ENCODE measurements around the gene GREM1. TPM values are rescaled to one million over a fixed set of nuclear protein-coding genes. Genes with fewer than 3 reads are reported as not detected.

Gene GREM1
- total and polyA plus RNA-seq, 10 donors: 0.06 to 3.3 (median 0.94) TPM; not detected in 1

GRCh38 chr15:32677238-32677750 is 40.5 kb upstream of the GREM1 start:
- WGBS, 5 donors: 85 to 95% (median 92%) methylated on average over 5 of the region's 5 CpGs
- intact Hi-C loops (cut with DNase I; ENCODE audit: low total_unique reads): no loop called here
- Histone ChIP-seq H3K27me3 (replicated peaks in 1 of 7) (no peaks in the 10 kb centered on the region), H3K4me1 (no peaks in the 10 kb centered on the region), H3K27ac (no peak overlapping the region), H3K9me3 (no peaks in the 10 kb centered on the region), H3K4me3 (no peak overlapping the region), H3K36me3 (no peaks in the 10 kb centered on the region)
- TF ChIP-seq CTCF (IDR thresholded peaks at IDR 0.05 in 8 of 11, conservative IDR thresholded peaks at IDR 0.05 in 3 of 11) (no peak), POLR2AphosphoS5 (IDR thresholded peaks at IDR 0.05) (no peak), POLR2A (IDR thresholded peaks at IDR 0.05) (no peak)
- no peak for DNase-seq

GRCh38 chr15:32679298-32679690 is 38.5 kb upstream of the GREM1 start:
- Histone ChIP-seq H3K9me3 (no peaks in the 10 kb centered on the region), H3K4me3 (no peak overlapping the region), H3K27ac (no peak overlapping the region), H3K4me1 (no peaks in the 10 kb centered on the region), H3K36me3 (no peaks in the 10 kb centered on the region), H3K27me3 (replicated peaks in 1 of 7) (no peaks in the 10 kb centered on the region)
- WGBS, 5 donors: 92 to 99% (median 98%) methylated on average over 4 of the region's 4 CpGs
- TF ChIP-seq POLR2A (IDR thresholded peaks at IDR 0.05) (no peak), POLR2AphosphoS5 (IDR thresholded peaks at IDR 0.05) (no peak), CTCF (IDR thresholded peaks at IDR 0.05 in 8 of 11, conservative IDR thresholded peaks at IDR 0.05 in 3 of 11) (no peak)
- no peak for DNase-seq
- intact Hi-C loops (cut with DNase I; ENCODE audit: low total_unique reads): no loop called here

- no peak overlapping the region for H3K27ac ChIP-seq
- H3K27me3 ChIP-seq (replicated peaks in 1 of 7): no peaks in the 10 kb centered on the region
- no peak overlapping the region for H3K4me3 ChIP-seq
- intact Hi-C loops (cut with DNase I; ENCODE audit: low total_unique reads): no loop called here
- no peaks in the 10 kb centered on the region for H3K4me1 ChIP-seq
- no peaks in the 10 kb centered on the region for H3K36me3 ChIP-seq
- WGBS, 5 donors: 90 to 96% (median 92%) methylated on average over 3 of the region's 3 CpGs
- no peaks in the 10 kb centered on the region for H3K9me3 ChIP-seq
- TF ChIP-seq POLR2A (IDR thresholded peaks at IDR 0.05) (no peak), POLR2AphosphoS5 (IDR thresholded peaks at IDR 0.05) (no peak), CTCF (IDR thresholded peaks at IDR 0.05 in 8 of 11, conservative IDR thresholded peaks at IDR 0.05 in 3 of 11) (no peak)
- DNase-seq: no peak
These were observed 35.2 kb upstream of the GREM1 start for GRCh38 chr15:32682569-32682968.

- intact Hi-C loops (cut with DNase I; ENCODE audit: low total_unique reads): no loop called here
- H3K36me3 ChIP-seq: no peaks in the 10 kb centered on the region
- no peaks in the 10 kb centered on the region for H3K4me1 ChIP-seq
- DNase-seq: no peak
- H3K9me3 ChIP-seq: no peaks in the 10 kb centered on the region
- no peak for TF ChIP-seq CTCF (IDR thresholded peaks at IDR 0.05 in 8 of 11, conservative IDR thresholded peaks at IDR 0.05 in 3 of 11)
- no peak for TF ChIP-seq POLR2AphosphoS5 (IDR thresholded peaks at IDR 0.05)
- 94 to 98% (median 97%) methylated on average over 2 of the region's 2 CpGs for WGBS, 5 donors
- no peak overlapping the region for H3K4me3 ChIP-seq
- H3K27ac ChIP-seq: no peak overlapping the region
- no peaks in the 10 kb centered on the region for H3K27me3 ChIP-seq (replicated peaks in 1 of 7)
These were observed 34.7 kb upstream of the GREM1 start for GRCh38 chr15:32682977-32683630.
